Panc1 (cell line): ENCODE data around the gene DAB2IP. TPM values are rescaled to one million over a fixed set of nuclear protein-coding genes. Genes with fewer than 3 reads are reported as not detected.

Source experiments
- ATAC-seq: fragments of 200-7000 bp; cut with Tn5 transposase; 2 replicates; pipeline ENCODE4 v1.9.1; 2020; ENCODE audit warnings: mild to moderate bottlenecking, moderate library complexity
- BruUV-seq: library from RNA; stranded (reverse); fragments of 400-500 nt; replicated peaks from 2 replicates; lab custom pipeline; 2021; lab: Mats Ljungman, UMichigan
- CTCF ChIA-PET: fragments of 300-600 bp; sonication (Branson Sonifier 250); formaldehyde crosslinking; loops from one replicate; lab custom pipeline; 2022; ENCODE audit warnings: antibody characterized with exemption; lab: Charles Lee
- POLR2A ChIA-PET: fragments of 300-600 bp; sonication (Branson Sonifier 250); formaldehyde crosslinking; loops from one replicate; lab custom pipeline; 2022; ENCODE audit warnings: antibody characterized with exemption; lab: Charles Lee
- DNase-seq: peaks from one replicate; pipeline ENCODE4 v3.0.0-alpha.2; 2010; ENCODE audit warnings: low read depth, low spot score
- H3K27ac ChIP-seq: 2 replicates; pipeline ENCODE4 v1.5.1; 2011; ENCODE audit warnings: mild to moderate bottlenecking, low read length, inconsistent platforms
- H3K27me3 ChIP-seq: fragments of 200-500 bp; sonication (Bioruptor generic); 2 replicates; pipeline ENCODE4 v1.6.0; 2014; ENCODE audit warnings: low read length, inconsistent platforms; ENCODE audit not compliant: control insufficient read depth, insufficient read depth
- H3K36me3 ChIP-seq: fragments of 200-500 bp; sonication (Bioruptor generic); 2 replicates; pipeline ENCODE4 v1.5.1; 2014; ENCODE audit warnings: inconsistent platforms, mild to moderate bottlenecking, low read length, moderate library complexity; ENCODE audit not compliant: control insufficient read depth, insufficient read depth
- H3K4me1 ChIP-seq: 2 replicates; pipeline ENCODE4 v1.5.1; 2011; ENCODE audit warnings: inconsistent platforms, mild to moderate bottlenecking, low read length, moderate library complexity; ENCODE audit not compliant: control insufficient read depth, insufficient read depth
- H3K4me3 ChIP-seq, 2 experiments: 2 replicates each; pipeline ENCODE4 v1.5.1; 2011 to 2012; ENCODE audit warnings: low read depth in 2 of 2, low read length in 2 of 2, mild to moderate bottlenecking in 2 of 2, inconsistent platforms in 1 of 2, moderate library complexity in 1 of 2
- H3K9me3 ChIP-seq: fragments of 200-500 bp; sonication (Bioruptor generic); 2 replicates; pipeline ENCODE4 v1.5.1; 2014; ENCODE audit warnings: low read depth, mild to moderate bottlenecking, inconsistent platforms, low read length, moderate library complexity; ENCODE audit not compliant: control insufficient read depth, insufficient read depth
- CTCF ChIP-seq: fragments of 450-650 bp; IDR thresholded peaks from 2 replicates; pipeline ENCODE4 v1.5.1; 2017; ENCODE audit warnings: mild to moderate bottlenecking
- POLR2AphosphoS5 ChIP-seq: IDR thresholded peaks from 2 replicates; pipeline ENCODE4 v1.6.1; 2012; ENCODE audit warnings: mild to moderate bottlenecking, low read depth, low read length, moderate library complexity
- SIN3A ChIP-seq: IDR thresholded peaks from 2 replicates; pipeline ENCODE4 v1.6.1; 2012; ENCODE audit warnings: low read depth, mild to moderate bottlenecking, low read length, moderate library complexity, borderline replicate concordance; ENCODE audit not compliant: insufficient read depth
- TCF7L2 ChIP-seq: IDR thresholded peaks from 2 replicates; pipeline ENCODE4 v1.6.1; 2011; ENCODE audit warnings: mild to moderate bottlenecking, low read depth, low read length, inconsistent platforms
- in situ Hi-C: cut with HindIII; loops from 2 replicates; pipeline ENCODE4 v1.10.0; 2016; ENCODE audit warnings: low sequenced_read_pairs, low pct_unique_long_range_greater_than_20kb
- intact Hi-C: fragments of 100-400 bp; cut with micrococcal nuclease; formaldehyde crosslinking; loops from one replicate; pipeline ENCODE4 v1.10.0; 2022; ENCODE audit not compliant: unreplicated experiment
- total RNA-seq: library from RNA; stranded (reverse); gene quantifications from one replicate; pipeline ENCODE4 v1.2.1, GENCODE V29; 2021; ENCODE audit not compliant: unreplicated experiment
- TF ChIP-seq, protein P1 (sequence below), 2 experiments: IDR thresholded peaks; 2 replicates each; pipeline ENCODE4 v1.6.1; 2011 to 2012; ENCODE audit warnings: low read depth in 2 of 2, control low read depth in 1 of 2, low read length in 1 of 2, mild to moderate bottlenecking in 1 of 2, moderate library complexity in 1 of 2; ENCODE audit not compliant: insufficient read depth in 1 of 2

DAB2IP gene
- total RNA-seq, 1 experiment from 2014 or later = 18.4 TPM

GRCh38 chr9:121633119-121633714, 18.2 kb upstream of the DAB2IP start:
- TF ChIP-seq, protein P1, sequence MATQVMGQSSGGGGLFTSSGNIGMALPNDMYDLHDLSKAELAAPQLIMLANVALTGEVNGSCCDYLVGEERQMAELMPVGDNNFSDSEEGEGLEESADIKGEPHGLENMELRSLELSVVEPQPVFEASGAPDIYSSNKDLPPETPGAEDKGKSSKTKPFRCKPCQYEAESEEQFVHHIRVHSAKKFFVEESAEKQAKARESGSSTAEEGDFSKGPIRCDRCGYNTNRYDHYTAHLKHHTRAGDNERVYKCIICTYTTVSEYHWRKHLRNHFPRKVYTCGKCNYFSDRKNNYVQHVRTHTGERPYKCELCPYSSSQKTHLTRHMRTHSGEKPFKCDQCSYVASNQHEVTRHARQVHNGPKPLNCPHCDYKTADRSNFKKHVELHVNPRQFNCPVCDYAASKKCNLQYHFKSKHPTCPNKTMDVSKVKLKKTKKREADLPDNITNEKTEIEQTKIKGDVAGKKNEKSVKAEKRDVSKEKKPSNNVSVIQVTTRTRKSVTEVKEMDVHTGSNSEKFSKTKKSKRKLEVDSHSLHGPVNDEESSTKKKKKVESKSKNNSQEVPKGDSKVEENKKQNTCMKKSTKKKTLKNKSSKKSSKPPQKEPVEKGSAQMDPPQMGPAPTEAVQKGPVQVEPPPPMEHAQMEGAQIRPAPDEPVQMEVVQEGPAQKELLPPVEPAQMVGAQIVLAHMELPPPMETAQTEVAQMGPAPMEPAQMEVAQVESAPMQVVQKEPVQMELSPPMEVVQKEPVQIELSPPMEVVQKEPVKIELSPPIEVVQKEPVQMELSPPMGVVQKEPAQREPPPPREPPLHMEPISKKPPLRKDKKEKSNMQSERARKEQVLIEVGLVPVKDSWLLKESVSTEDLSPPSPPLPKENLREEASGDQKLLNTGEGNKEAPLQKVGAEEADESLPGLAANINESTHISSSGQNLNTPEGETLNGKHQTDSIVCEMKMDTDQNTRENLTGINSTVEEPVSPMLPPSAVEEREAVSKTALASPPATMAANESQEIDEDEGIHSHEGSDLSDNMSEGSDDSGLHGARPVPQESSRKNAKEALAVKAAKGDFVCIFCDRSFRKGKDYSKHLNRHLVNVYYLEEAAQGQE (IDR thresholded peaks at IDR 0.05; ENCODE audit: insufficient read depth in 1 of 2, low read depth in 2 of 2, low read length in 1 of 2) = no peak
- in situ Hi-C loops (no loop called here), intact Hi-C loops (loop anchor here (10.0 kb wide), 1 partner anchor 362 kb away; no protein-coding TSS in a partner anchor)
- CTCF ChIA-PET = interaction anchor here (0.6 to 1.0 kb wide), 3 partner anchors 12 to 177 kb away, joined by 3 read pairs; no protein-coding TSS in a partner anchor
- no peak for DNase-seq
- no peaks in the 10 kb centered on the region for H3K9me3 ChIP-seq
- no peak for ATAC-seq
- no peaks in the 10 kb centered on the region for H3K36me3 ChIP-seq
- H3K4me3 ChIP-seq = no peak overlapping the region
- no peaks in the 10 kb centered on the region for H3K4me1 ChIP-seq
- H3K27me3 ChIP-seq = no peaks in the 10 kb centered on the region
- H3K27ac ChIP-seq = no peak overlapping the region
- POLR2A ChIA-PET = no interaction called here
- no TSS peak for BruUV-seq

GRCh38 chr9:121633736-121634135, 17.7 kb upstream of the DAB2IP start:
- CTCF ChIA-PET = interaction anchor here (0.6 kb wide), 2 partner anchors 79 to 178 kb away, joined by 3 read pairs; no protein-coding TSS in a partner anchor

More at GRCh38 chr9:121633736-121634135, 17.7 kb upstream of the DAB2IP start:
- intact Hi-C loops (loop anchor here (10.0 kb wide), 1 partner anchor 361 kb away; no protein-coding TSS in a partner anchor), in situ Hi-C loops (no loop called here)
- no peaks in the 10 kb centered on the region for H3K27me3 ChIP-seq
- no TSS peak for BruUV-seq
- no peaks in the 10 kb centered on the region for H3K36me3 ChIP-seq
- H3K27ac ChIP-seq = no peak overlapping the region
- no peaks in the 10 kb centered on the region for H3K9me3 ChIP-seq
- ATAC-seq = no peak
- no peak overlapping the region for H3K4me3 ChIP-seq
- no peaks in the 10 kb centered on the region for H3K4me1 ChIP-seq
- no peak for DNase-seq
- POLR2A ChIA-PET = no interaction called here
- TF ChIP-seq, protein P1 (IDR thresholded peaks at IDR 0.05; ENCODE audit: insufficient read depth in 1 of 2, low read depth in 2 of 2, low read length in 1 of 2) = no peak
- TF ChIP-seq SIN3A (no peak), CTCF (no peak), TCF7L2 (no peak), POLR2AphosphoS5 (no peak)
